A673 (cell line): ENCODE results near the gene THYN1.

Source experiments
- EZH2 ChIP-seq: fragments of 200-600 bp; sonication (generic); IDR thresholded peaks from 2 replicates; pipeline ENCODE4 v1.6.1; 2017; ENCODE audit warnings: borderline replicate concordance, low read depth, mild to moderate bottlenecking, mixed read lengths, antibody characterized with exemption, low read length; ENCODE audit not compliant: poor library complexity, severe bottlenecking
- TF ChIP-seq, protein P1 (sequence below): fragments of 300-800, 200-600 bp; sonication (generic); conservative IDR thresholded peaks from 2 replicates; pipeline ENCODE4 v1.5.1; 2017; ENCODE audit warnings: low read depth, mild to moderate bottlenecking, antibody characterized with exemption, low read length, moderate library complexity, mixed read lengths

GRCh38 chr11:134253188-134253993 lies at the start of gene THYN1, which contains the start of gene ACAD8:
- TF ChIP-seq, protein P1, sequence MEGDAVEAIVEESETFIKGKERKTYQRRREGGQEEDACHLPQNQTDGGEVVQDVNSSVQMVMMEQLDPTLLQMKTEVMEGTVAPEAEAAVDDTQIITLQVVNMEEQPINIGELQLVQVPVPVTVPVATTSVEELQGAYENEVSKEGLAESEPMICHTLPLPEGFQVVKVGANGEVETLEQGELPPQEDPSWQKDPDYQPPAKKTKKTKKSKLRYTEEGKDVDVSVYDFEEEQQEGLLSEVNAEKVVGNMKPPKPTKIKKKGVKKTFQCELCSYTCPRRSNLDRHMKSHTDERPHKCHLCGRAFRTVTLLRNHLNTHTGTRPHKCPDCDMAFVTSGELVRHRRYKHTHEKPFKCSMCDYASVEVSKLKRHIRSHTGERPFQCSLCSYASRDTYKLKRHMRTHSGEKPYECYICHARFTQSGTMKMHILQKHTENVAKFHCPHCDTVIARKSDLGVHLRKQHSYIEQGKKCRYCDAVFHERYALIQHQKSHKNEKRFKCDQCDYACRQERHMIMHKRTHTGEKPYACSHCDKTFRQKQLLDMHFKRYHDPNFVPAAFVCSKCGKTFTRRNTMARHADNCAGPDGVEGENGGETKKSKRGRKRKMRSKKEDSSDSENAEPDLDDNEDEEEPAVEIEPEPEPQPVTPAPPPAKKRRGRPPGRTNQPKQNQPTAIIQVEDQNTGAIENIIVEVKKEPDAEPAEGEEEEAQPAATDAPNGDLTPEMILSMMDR: no peak
- no peak for TF ChIP-seq EZH2
